HepG2 (cell line): ENCODE data around the gene MAPK8IP1. TPM values are rescaled to one million over a fixed set of nuclear protein-coding genes. Genes with fewer than 3 reads are reported as not detected.
A peak's percentile ranks its signal among the peaks of the same experiment; 100 is the strongest.

Source experiments
- CCDC6 ChIP-seq: sonication (generic); formaldehyde crosslinking; IDR thresholded peaks from 2 replicates; pipeline ENCODE4 v1.8.1; 2022; ENCODE audit warnings: mild to moderate bottlenecking, missing genetic modification reagents, moderate library complexity
- KDM5A ChIP-seq: fragments of 200-600 bp; sonication (generic); IDR thresholded peaks from 2 replicates; pipeline ENCODE4 v1.7.0; 2018; ENCODE audit warnings: antibody characterized with exemption, mild to moderate bottlenecking, low read length, borderline replicate concordance
- KLF12 ChIP-seq: sonication (generic); formaldehyde crosslinking; IDR thresholded peaks from 2 replicates; pipeline ENCODE4 v1.4.0; 2020; ENCODE audit warnings: missing genetic modification reagents, borderline replicate concordance
- KLF15 ChIP-seq: sonication (generic); formaldehyde crosslinking; IDR thresholded peaks from 2 replicates; pipeline ENCODE4 v1.8.1; 2023; ENCODE audit warnings: borderline replicate concordance, mild to moderate bottlenecking, inconsistent platforms, missing genetic modification reagents, mixed read lengths
- NFYB ChIP-seq: sonication (generic); formaldehyde crosslinking; IDR thresholded peaks from 2 replicates; pipeline ENCODE4 v1.4.0; 2020; ENCODE audit warnings: missing genetic modification reagents
- NFYC ChIP-seq: IDR thresholded peaks from 2 replicates; pipeline ENCODE4 v1.6.1; 2016; ENCODE audit warnings: missing genetic modification reagents, missing compliant biosample characterization
- SCMH1 ChIP-seq: sonication (generic); formaldehyde crosslinking; IDR thresholded peaks from 2 replicates; pipeline ENCODE4 v1.9.0; 2021; ENCODE audit warnings: missing genetic modification reagents, mild to moderate bottlenecking, borderline replicate concordance
- SIN3A ChIP-seq: IDR thresholded peaks from 2 replicates; pipeline ENCODE4 v1.6.1; 2011; ENCODE audit warnings: low read depth, mild to moderate bottlenecking, control low read depth, low read length, borderline replicate concordance
- SIX1 ChIP-seq: sonication (generic); formaldehyde crosslinking; IDR thresholded peaks from 2 replicates; pipeline ENCODE4 v1.4.0; 2020; ENCODE audit warnings: missing genetic modification reagents, borderline replicate concordance
- SNAPC4 ChIP-seq: sonication (generic); formaldehyde crosslinking; IDR thresholded peaks from 2 replicates; pipeline ENCODE4 v1.4.0; 2020; ENCODE audit warnings: mild to moderate bottlenecking, missing genetic modification reagents
- SNAPC5 ChIP-seq: sonication (generic); formaldehyde crosslinking; IDR thresholded peaks from 2 replicates; pipeline ENCODE4 v1.8.1; 2023; ENCODE audit warnings: mild to moderate bottlenecking, missing genetic modification reagents, borderline replicate concordance
- TGIF2 ChIP-seq: IDR thresholded peaks from 2 replicates; pipeline ENCODE4 v1.6.1; 2016; ENCODE audit warnings: control low read depth, missing compliant biosample characterization
- U2AF2 ChIP-seq: fragments of 200-400 bp; formaldehyde crosslinking; IDR thresholded peaks from 2 replicates; pipeline ENCODE4 v1.6.1; 2017; ENCODE audit warnings: low read depth, mild to moderate bottlenecking, low read length
- WIZ ChIP-seq: sonication (generic); formaldehyde crosslinking; IDR thresholded peaks from 2 replicates; pipeline ENCODE4 v1.5.1; 2020; ENCODE audit warnings: mild to moderate bottlenecking, missing genetic modification reagents
- ZFP37 ChIP-seq: sonication (generic); formaldehyde crosslinking; IDR thresholded peaks from 2 replicates; pipeline ENCODE4 v1.4.0; 2020; ENCODE audit warnings: missing genetic modification reagents, borderline replicate concordance
- ZKSCAN8 ChIP-seq: IDR thresholded peaks from 2 replicates; pipeline ENCODE4 v1.6.1; 2016; ENCODE audit warnings: borderline replicate concordance, missing genetic modification reagents, missing compliant biosample characterization
- ZNF616 ChIP-seq: sonication (generic); formaldehyde crosslinking; IDR thresholded peaks from 2 replicates; pipeline ENCODE4 v1.5.0; 2020; ENCODE audit warnings: low read depth, mild to moderate bottlenecking, missing genetic modification reagents
- ZNF703 ChIP-seq: sonication (generic); formaldehyde crosslinking; IDR thresholded peaks from 2 replicates; pipeline ENCODE4 v1.5.1; 2020; ENCODE audit warnings: missing genetic modification reagents, mild to moderate bottlenecking, moderate library complexity, borderline replicate concordance
- ZNF710 ChIP-seq: sonication (generic); formaldehyde crosslinking; IDR thresholded peaks from 2 replicates; pipeline ENCODE4 v1.5.0; 2020; ENCODE audit warnings: mild to moderate bottlenecking, missing genetic modification reagents, borderline replicate concordance
- ZNF720 ChIP-seq: sonication (generic); formaldehyde crosslinking; IDR thresholded peaks from 2 replicates; pipeline ENCODE4 v1.4.0; 2020; ENCODE audit warnings: missing genetic modification reagents
- ZNF768 ChIP-seq: sonication (generic); formaldehyde crosslinking; IDR thresholded peaks from 2 replicates; pipeline ENCODE4 v1.4.0; 2020; ENCODE audit warnings: missing genetic modification reagents
- ZNF816 ChIP-seq: sonication (generic); formaldehyde crosslinking; IDR thresholded peaks from 2 replicates; pipeline ENCODE4 v1.8.0; 2022; ENCODE audit warnings: missing genetic modification reagents, mild to moderate bottlenecking, borderline replicate concordance
- ZNF878 ChIP-seq: sonication (generic); formaldehyde crosslinking; IDR thresholded peaks from 2 replicates; pipeline ENCODE4 v1.8.1; 2023; ENCODE audit warnings: mild to moderate bottlenecking, missing genetic modification reagents, moderate library complexity
- polyA plus RNA-seq, 8 experiments: library from polyadenylated mRNA; depleted of rRNA in 3 of 8; stranded (reverse) in 7 of 8; unstranded in 1 of 8; fragments of >200 nt; fragmentation: Illumina TruSeq in 4 of 8; extraction: Trizol in 4 of 8; gene quantifications; 2 replicates each; pipeline versions ENCODE4 v1.2.1 to v1.2.3, GENCODE V29; 2011 to 2016; ENCODE audit warnings: low read depth in 4 of 8, missing spikeins in 1 of 8, mixed read lengths in 1 of 8; ENCODE audit not compliant: insufficient read depth in 1 of 8
- total RNA-seq, 5 experiments: library from RNA; depleted of rRNA; stranded (reverse); fragments of >200 nt; fragmentation: Illumina TruSeq; extraction: Trizol; gene quantifications; 2 replicates each; pipeline ENCODE4 v1.2.3, GENCODE V29; 2016; ENCODE audit warnings: low read depth in 1 of 5

The MAPK8IP1 gene
- total and polyA plus RNA-seq, 2 of the 13 experiments (the other 11 are each of a cell fraction or from before 2014, with no cell fraction given), result 2.2 to 4.2 TPM

- no peak for TF ChIP-seq SNAPC4 (CRISPR knock-in tag)
- no peak for TF ChIP-seq ZKSCAN8
- TF ChIP-seq ZNF710 (CRISPR knock-in tag), result no peak
- TF ChIP-seq KLF15 (CRISPR knock-in tag), result no peak
- TF ChIP-seq TGIF2, result 0 out of 2 replicates have a peak, but pooled peaks have one; percentile 48
- TF ChIP-seq ZFP37 (CRISPR knock-in tag), result no peak
- no peak for TF ChIP-seq SCMH1 (CRISPR knock-in tag)
- TF ChIP-seq WIZ (CRISPR knock-in tag), result 0 out of 2 replicates have a peak, but pooled peaks have one; percentile 57
- no peak for TF ChIP-seq SNAPC5 (CRISPR knock-in tag)
- TF ChIP-seq SIN3A, result peak; percentile 74; the same call in 1 of the 2 replicates
- TF ChIP-seq ZNF768 (CRISPR knock-in tag), result 0 out of 2 replicates have a peak, but pooled peaks have one; percentile 27
- TF ChIP-seq SIX1, result 0 out of 2 replicates have a peak, but pooled peaks have one; percentile 19
- no peak for TF ChIP-seq NFYC (CRISPR knock-in tag)
- TF ChIP-seq NFYB (CRISPR knock-in tag), result no peak
- TF ChIP-seq ZNF703 (CRISPR knock-in tag), result no peak
- 0 out of 2 replicates have a peak, but pooled peaks have one; percentile 36 for TF ChIP-seq ZNF816 (CRISPR knock-in tag)
- TF ChIP-seq U2AF2, result no peak
- no peak for TF ChIP-seq KDM5A
- peak; percentile 70; the same call in 1 of the 2 replicates for TF ChIP-seq ZNF616 (CRISPR knock-in tag)
- 0 out of 2 replicates have a peak, but pooled peaks have one; percentile 39 for TF ChIP-seq CCDC6 (CRISPR knock-in tag)
- TF ChIP-seq ZNF720 (CRISPR knock-in tag), result no peak
- TF ChIP-seq KLF12, result no peak
- no peak for TF ChIP-seq ZNF878 (CRISPR knock-in tag)
These were observed at the start of gene MAPK8IP1 (continued) for GRCh38 chr11:45885274-45885920.
